Measurements from ENCODE around the gene IFT122. TPM values are rescaled to one million over a fixed set of nuclear protein-coding genes. Genes with fewer than 3 reads are reported as not detected.

IFT122 gene
- total and polyA plus RNA-seq, 2 experiments from 2014 or later: 10.2 to 38.8 TPM

GRCh38 chr3:129558772-129559564 lies 118.9 kb downstream of the IFT122 start:
- DNase-seq (ENCODE audit: low spot score): no peak
- ATAC-seq: no peak; the same call in 2 of the 3 replicates
- Histone ChIP-seq H3K4me3 (no peak overlapping the region), H3K27ac (ENCODE audit: low read depth) (no peak overlapping the region), H3K79me2 (replicated peaks; ENCODE audit: insufficient read depth) (no peaks in the 10 kb centered on the region), H2AFZ (no peak overlapping the region), H3K36me3 (ENCODE audit: insufficient read depth) (no peaks in the 10 kb centered on the region), H3F3A (replicated peaks; ENCODE audit: low read depth) (no peaks in the 10 kb centered on the region), H3K27me3 (ENCODE audit: insufficient read depth) (no peaks in the 10 kb centered on the region), H3K4me2 (no peak overlapping the region), H3K9me2 (ENCODE audit: insufficient read depth) (no peaks in the 10 kb centered on the region), H4K20me1 (replicated peaks; ENCODE audit: insufficient read depth) (no peaks in the 10 kb centered on the region), H3K4me1 (ENCODE audit: insufficient read depth) (peaks cover 15% of the 10 kb centered on the region; the same call in 1 of the 2 replicates)
- Mint-ChIP-seq H3K36me3 (ENCODE audit: low read depth) (peaks cover 4% of the 10 kb centered on the region; the same call in 1 of the 3 replicates), H3K9me3 (no peaks in the 10 kb centered on the region), H3K27me3 (ENCODE audit: insufficient read depth, low read depth, poor library complexity) (peaks cover 13% of the 10 kb centered on the region), H3K27ac (peak overlapping the region; percentile 57; the same call in 1 of the 2 replicates), H3K4me3 (no peak overlapping the region), H3K4me1 (peaks cover 35% of the 10 kb centered on the region)
- no peak for TF ChIP-seq EZH2phosphoT487 (IDR thresholded peaks at IDR 0.05; ENCODE audit: unreplicated experiment)
- no peak for TF ChIP-seq EZH2 (IDR thresholded peaks at IDR 0.05; ENCODE audit: low read depth, unreplicated experiment)
- no peak for TF ChIP-seq POLR2AphosphoS5 (IDR thresholded peaks at IDR 0.05; ENCODE audit: low read depth)
- TF ChIP-seq REST (IDR thresholded peaks at IDR 0.05; ENCODE audit: unreplicated experiment): no peak
- no peak for TF ChIP-seq CTCF (conservative IDR thresholded peaks at IDR 0.05; ENCODE audit: low read depth in 2 of 2)
- TF ChIP-seq NANOG (IDR thresholded peaks at IDR 0.05; ENCODE audit: borderline replicate concordance): no peak
- TF ChIP-seq ZNF331 (CRISPR knock-in tag; IDR thresholded peaks at IDR 0.05; ENCODE audit: low read depth): no peak
- no peak for TF ChIP-seq JUNB (IDR thresholded peaks at IDR 0.05; ENCODE audit: unreplicated experiment)
- TF ChIP-seq ZNF114 (CRISPR knock-in tag; IDR thresholded peaks at IDR 0.05): no peak
- no peak for TF ChIP-seq STAT1 (IDR thresholded peaks at IDR 0.05; ENCODE audit: unreplicated experiment)
